NCI-H2029 (cell line): ENCODE data around the gene LZIC.
"Not testable (repeated sequence)": the region's sequence is repeated elsewhere in the genome, so short reads cannot be mapped to it uniquely, and the experiment has no call there.

Experiments used
- DNase-seq: peaks from one replicate; lab custom pipeline; 2025; lab: John Stamatoyannopoulos, UW

The LZIC gene

DNA sequence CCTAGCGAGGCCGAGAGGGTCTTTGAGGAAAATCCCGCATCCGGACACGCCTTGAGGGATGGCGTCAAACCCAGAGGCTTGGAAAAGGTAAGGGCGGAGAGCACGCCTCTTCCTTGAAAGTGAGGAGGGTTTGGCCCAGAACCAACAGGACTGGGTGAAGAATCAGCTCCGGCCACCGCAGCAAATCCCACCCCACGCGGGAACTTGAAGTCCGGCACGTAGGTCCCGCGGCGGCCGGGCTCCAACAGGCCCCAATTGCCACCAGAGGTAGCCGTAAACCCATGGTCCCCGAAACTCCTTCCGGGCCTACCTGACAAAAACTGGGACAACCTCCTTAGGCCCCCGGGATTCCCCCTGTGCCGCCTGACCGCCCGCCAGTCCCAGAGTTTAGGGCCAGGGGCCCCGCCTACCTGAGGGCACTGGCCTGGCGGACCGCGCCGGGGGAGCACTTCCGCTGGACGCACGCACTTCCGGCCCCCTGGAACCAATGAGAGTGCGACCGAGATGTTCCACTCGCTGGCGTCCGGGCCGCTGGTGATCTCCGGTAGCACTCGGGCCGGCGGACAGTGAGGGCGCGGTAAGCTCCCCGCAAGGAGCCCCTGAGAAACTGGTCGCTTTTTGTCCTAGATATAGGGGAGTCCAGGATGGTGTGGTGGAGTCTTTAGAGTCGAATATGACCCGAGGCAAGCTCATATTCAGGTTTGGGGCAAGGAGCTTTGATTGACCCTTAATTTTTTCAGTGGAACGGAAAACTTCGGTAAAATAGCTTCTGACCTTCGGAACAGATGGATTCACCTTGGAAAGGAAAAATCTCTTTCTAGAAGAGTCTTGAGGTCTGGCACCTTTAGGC is at the start of gene LZIC, which contains the start of gene NMNAT1:
Gene LZIC, minus strand, starts transcription at position 453 of the 850 bp plus-strand sequence. CDS start 6,772 bp downstream, outside the sequence.
Gene NMNAT1, plus strand, starts transcription at position 537 of the 850 bp plus-strand sequence. CDS start 28,599 bp downstream, outside the sequence.
- peak; percentile 83 for DNase-seq

DNA sequence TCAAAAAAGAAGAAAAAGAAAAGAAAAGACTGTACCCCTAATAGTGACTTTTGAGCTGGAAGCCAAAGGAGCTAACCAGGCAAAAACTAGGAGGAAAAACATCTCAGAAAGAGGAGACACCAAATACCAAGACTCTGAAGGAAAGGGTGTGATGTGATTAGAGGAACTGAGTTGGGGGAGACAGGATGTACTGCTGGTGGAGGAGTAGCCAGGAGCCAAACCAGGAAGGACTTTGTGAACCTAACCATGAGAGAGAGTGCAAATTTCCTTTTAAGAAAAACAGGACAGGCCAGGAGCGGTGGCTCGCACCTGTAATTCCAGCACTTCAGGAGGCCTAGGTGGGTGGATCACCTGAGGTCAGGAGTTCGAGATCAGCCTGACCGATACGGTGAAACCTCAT is 49.7 kb upstream of the LZIC start:
- DNase-seq = no peak

DNA sequence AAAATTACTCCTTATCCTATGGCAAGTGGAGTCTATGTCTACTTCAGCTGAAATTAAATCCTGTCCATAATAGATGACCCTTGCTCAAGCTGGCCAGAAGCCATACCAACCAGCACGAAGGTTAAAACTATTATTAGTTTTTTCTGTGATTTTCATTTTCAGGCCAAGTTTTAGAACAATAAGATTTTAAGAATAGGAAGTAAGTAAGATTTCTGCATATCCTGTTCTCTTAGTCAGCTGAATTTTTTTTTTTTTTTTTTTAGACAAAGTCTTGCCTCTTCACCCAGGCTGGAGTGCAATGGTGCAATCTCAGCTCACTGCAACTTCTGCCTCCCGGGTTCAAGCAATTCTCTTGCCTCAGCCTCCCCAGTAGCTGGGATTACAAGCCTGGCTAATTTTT is 47.8 kb upstream of the LZIC start:
- no peak for DNase-seq

- no peak for DNase-seq
Measured at GRCh38 chr1:9989773-9990172, 46.6 kb upstream of the LZIC start.

GRCh38 chr1:9985001-9985400 is 41.8 kb upstream of the LZIC start:
- DNase-seq = no peak

DNA sequence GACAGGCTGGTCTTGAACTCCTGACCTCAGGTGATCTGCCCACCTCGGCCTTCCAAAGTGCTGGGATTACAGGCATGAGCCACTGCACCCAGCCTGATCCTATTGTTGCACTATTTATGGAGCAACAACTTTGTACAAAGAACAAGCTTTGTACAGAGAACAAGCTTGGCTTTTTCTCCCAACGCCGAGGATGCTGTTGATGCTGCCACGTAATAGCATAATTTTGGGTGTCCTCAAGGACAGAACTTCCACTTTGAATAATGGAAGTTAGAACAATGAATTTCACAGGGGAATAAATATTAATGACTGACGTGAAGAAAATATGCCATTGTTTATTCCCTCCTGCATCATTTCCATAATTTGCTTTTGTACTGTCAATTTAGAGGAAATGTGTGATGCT is 41.1 kb upstream of the LZIC start:
- DNase-seq = no peak

DNA sequence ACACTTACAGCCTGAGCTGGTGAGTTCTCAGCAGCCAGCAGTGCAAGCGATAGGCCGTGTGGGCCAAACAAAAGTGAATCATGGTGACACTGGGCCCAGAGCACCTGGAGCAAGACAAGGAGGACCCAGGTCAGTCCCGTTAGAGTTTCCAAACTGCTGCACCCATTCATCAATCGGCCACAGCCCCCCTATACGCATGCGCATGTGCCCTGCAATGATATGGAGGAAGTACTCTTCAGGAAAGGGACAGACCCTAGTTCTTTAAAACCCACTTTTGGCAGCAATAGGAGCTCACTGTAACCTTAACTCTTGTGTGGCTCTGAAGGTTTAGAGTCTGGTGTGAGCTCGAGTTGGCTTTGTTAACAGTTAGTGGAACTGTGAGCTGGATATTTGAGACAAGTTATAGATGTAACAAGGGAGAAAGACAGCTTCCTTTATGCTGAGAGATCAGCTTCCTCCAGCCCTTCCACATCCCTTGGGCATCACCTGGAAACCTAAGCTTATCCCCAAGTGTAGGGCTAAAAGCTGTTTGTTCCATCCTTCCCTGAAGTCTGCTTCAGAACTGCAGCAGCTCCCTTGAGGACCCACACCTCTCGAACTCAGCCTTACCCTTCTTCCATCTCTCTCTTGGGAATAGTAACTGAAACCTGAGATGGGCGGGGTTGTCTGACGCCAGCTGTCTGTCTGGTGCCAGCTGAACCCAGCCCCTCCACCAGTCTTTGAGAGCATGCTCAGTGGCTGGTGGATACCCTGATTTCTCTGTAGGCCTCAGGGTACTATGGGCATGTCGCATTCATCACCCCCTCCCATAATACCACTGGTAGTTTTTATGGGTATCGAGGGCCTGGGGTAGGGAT is 17.7 kb upstream of the LZIC start:
- peak; percentile 16 for DNase-seq

DNA sequence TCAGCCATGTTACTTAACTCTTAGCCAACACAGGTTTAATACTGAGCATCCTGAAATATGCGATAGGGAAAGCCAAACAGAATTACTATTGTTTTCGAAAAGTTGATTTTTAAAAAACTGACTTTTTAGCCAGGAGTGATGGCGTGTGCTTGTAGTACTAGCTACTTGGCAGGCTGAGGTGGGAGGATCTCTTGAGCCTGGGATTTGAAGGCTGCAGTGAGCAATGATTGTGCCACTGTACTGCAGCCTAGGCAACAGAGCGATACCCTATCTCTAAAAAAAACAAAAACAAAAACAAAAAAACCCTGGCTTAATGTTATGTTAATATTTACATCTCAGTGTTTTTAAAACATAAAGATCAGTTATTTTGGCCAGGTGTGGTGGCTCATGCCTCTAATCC is 16.8 kb upstream of the LZIC start:
- no peak for DNase-seq

- no peak for DNase-seq
Measured at GRCh38 chr1:9957726-9958125, 14.5 kb upstream of the LZIC start.

- DNase-seq = no peak
Measured at GRCh38 chr1:9946315-9946714, 3.1 kb upstream of the LZIC start.

DNA sequence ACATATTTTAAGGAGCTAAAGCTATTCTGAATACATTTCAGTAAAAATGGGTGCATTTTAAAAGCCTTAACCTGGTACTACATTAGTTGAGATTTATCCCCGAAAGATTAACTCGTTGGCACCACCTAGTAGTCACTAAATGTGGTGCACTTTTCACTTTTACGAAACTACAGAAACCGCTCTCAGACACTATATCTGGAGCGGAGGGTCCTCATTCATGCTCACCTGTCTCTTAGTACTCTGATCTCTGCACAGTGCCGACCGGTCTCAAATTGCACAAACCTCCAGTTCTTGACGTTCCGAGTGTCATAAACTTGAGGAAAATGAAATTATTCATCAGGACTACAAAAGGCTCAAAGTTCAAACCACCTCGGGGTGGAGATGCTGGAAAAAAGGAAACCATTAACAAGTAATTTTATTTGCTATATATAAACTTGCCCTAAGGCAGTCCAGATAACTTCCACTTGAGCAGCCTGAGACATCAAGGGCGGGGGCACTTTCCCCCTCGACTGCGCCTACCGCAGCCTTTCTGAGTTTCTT is 722 bp downstream of the LZIC start:
- peak; percentile 11 for DNase-seq

DNA sequence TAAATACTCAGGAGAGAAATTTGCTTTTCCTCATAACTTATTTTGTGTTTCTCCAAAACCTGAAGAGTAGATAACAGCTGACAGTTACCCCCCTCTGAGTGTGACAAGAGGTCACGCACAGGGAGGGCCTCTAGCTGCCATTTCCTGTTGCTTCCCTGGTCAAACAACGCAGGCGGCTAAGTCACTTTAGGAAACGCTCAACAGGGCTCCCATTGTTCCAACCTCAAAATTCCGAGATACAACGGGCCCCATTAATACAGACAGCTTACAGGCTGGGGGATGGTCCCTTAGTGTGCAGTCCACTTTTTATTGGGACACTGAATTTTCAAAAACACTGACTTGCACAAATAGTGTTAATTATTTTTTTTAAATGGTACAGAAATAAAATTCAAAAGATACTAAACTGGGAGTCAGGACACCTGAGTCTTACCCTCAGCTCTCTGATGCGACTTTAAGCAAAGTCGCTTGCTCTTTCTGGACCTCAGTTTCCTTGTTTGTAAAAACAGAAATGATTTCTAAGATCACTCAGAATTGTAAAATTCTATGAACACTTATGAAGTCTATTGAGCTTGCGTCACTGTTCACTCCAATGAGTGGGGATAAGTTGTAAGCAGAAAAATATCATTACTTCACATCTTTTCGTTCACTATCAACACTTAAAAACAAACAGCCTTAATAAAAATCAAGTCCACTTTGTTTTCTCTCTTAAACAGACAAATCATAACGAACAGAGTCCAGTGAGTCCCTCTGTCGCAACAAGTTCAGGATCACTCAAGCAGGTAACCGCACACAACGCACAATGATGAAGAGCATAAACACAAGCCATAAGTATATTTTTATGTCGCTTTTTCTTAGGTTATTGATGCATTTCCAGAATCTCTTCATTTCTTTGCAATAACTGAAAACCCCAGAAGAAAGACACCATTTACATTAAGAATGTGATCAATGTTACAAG is 13.5 kb downstream of the LZIC start:
- DNase-seq = no peak

DNA sequence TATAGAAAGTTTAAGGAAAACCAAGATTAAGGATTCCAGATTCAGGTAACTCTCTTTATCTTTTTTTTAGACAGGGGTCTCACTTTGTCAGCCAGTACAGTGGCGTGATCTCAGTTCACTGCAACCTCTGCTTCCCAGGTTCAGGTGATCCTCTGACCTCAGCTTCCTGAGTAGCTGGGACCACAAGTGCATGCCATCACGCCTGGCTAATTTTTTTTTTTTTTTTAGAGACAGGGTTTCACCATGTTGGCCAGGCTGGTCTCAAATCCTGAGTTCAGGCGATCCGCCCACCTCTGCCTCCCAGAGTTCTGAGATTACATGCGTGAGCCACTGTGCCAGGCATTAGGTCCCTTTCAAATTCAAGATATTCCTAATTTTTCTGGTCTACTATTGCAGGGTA is 15.9 kb downstream of the LZIC start:
- no peak for DNase-seq

DNA sequence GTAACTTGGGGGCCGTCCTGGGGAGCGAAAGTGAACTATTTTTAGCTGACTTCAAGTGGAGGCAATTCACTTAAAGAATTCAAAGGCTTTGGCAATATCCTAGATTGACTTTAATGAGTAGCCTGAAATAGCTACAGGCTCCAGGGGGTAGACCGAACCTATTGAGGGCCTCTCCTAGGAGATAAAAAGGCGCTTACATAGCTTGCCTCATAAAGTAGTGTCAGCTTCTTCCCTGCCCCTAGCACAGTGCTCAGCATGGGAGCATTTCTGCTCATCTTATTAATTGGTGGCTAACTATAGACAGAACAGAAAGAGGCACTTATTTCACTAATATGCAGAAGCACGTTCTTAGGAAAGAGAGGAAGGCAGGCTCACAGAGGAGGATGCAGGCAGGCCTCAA is 20.8 kb downstream of the LZIC start:
- DNase-seq = no peak

DNA sequence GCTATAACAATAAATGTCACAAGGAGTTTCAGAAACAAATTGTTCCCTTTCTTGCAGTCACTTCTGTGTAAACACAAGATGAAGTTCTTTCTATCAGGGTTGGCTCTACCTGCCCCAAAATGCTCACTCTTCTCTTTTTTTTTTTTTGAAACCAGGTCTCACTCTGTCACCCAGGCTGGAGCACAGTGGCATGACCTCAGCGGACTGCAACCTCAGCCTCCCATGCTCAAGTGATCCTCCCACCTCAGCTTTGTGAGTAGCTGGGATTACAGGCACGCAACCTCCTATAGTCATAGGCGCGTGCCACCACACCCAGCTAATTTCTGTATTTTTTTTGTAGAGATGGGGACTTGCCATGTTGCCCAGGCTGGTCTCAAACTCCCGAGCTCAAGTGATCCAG is 22.6 kb downstream of the LZIC start:
- DNase-seq = no peak

DNA sequence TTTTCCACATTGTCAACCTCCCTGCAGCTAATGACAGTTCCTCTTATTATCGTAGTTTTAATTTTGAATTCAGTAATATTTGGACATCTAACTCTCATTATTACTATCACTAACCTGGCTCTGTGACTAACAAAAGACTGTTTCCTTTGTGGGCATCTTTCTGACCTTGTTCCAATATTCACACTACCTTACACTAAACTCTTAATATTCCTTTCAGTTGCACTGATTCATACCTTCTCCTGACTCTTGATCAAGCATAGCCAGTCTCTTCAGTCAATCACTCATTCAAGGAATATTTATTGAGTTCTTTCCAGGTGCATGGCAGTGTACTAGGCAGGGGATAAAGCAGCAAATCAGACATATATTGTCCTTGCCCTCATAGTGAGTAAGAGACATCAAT is 25.3 kb downstream of the LZIC start:
- no peak for DNase-seq

- not testable (repeated sequence) for DNase-seq
Measured at GRCh38 chr1:9917495-9917894, 25.7 kb downstream of the LZIC start.

GRCh38 chr1:9916452-9916851 is 26.7 kb downstream of the LZIC start:
- DNase-seq = no peak

- no peak for DNase-seq
Measured at GRCh38 chr1:9914610-9914937, 28.6 kb downstream of the LZIC start.

GRCh38 chr1:9912264-9912936 is 30.8 kb downstream of the LZIC start:
- no peak for DNase-seq
